GM19328 (cell line): ENCODE results near the gene NRF1.
A peak's percentile ranks its signal among the peaks of the same experiment; 100 is the strongest.
"Not testable (repeated sequence)": the region's sequence is repeated elsewhere in the genome, so short reads cannot be mapped to it uniquely, and the experiment has no call there.

Experiments used
- ATAC-seq: cut with Tn5 transposase; IDR thresholded peaks from one replicate; pipeline ENCODE4 v1.9.1; 2021; ENCODE audit warnings: mild to moderate bottlenecking, moderate library complexity; ENCODE audit not compliant: unreplicated experiment

NRF1 gene

GRCh38 chr7:129611246-129612111 is at the start of gene NRF1:
Gene NRF1, plus strand, starts transcription at chr7:129611720. Its CDS starts 45,632 bp downstream, at chr7:129657352.
- peak; percentile 75 for ATAC-seq

GRCh38 chr7:129566323-129566722 is 45.2 kb upstream of the NRF1 start:
- not testable (repeated sequence) for ATAC-seq

DNA sequence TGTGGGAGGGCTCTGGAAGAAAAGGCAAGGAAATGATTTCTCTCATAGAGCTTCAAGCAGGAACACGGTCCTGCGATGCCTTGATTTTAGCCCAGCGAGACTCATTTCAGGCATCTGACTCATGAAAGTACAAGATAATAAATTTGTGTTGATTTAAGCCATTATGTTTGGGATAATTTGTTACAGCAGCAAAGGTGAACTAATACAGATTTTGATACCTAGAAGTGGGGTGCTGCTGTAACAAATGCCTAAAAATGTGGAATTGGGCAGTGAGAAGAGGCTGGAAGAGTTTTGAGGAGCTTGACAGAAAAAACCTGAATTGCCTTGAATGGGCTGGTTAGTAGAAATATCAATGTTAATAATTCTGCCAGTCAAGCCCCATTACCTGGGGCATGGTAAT is 44.1 kb upstream of the NRF1 start:
- no peak for ATAC-seq

DNA sequence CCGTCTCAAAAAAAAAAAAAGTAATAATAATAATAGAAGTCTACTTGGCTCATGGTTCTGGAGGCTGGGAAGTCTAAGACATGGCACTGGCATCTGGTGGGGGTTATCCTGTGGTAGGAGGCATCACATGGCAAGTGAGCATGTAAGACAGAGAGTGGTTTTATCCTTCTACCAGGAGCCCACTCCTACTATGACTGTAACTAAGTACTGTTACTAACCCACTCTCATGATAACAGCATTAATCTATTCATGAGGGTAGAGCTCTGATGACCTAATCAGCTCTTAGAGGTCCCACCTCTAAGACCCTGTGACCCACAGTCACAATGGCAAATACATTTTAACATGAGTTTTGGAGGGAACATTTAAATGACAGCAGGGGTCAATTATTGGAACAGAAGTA is 43.3 kb upstream of the NRF1 start:
- ATAC-seq, result no peak

- no peak for ATAC-seq
These were observed 42.2 kb upstream of the NRF1 start for GRCh38 chr7:129569326-129569725.

GRCh38 chr7:129569811-129570215 is 41.7 kb upstream of the NRF1 start:
- no peak for ATAC-seq

- no peak for ATAC-seq
These were observed 40.3 kb upstream of the NRF1 start for GRCh38 chr7:129571201-129571600.

GRCh38 chr7:129572205-129572604 is 39.3 kb upstream of the NRF1 start:
- no peak for ATAC-seq

DNA sequence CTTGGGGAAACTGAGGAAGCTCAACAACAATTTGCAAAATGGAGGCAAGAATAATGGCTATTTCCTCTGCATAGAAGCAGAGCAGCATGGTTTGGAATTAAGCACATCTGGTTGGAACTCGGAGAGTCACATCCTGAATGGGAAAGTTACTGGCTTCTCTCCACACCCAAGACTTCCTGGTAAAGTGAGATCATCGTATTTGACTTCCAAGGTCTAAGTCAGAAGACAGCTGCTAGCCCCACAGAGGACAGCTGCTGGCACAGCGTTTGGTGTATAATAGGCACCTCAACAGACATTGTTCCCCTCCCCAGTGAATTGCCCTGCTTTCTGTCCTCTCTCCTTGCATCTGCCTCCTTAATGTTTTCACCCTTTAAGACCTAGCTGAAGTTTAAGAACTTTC is 37.0 kb upstream of the NRF1 start:
- ATAC-seq, result no peak

DNA sequence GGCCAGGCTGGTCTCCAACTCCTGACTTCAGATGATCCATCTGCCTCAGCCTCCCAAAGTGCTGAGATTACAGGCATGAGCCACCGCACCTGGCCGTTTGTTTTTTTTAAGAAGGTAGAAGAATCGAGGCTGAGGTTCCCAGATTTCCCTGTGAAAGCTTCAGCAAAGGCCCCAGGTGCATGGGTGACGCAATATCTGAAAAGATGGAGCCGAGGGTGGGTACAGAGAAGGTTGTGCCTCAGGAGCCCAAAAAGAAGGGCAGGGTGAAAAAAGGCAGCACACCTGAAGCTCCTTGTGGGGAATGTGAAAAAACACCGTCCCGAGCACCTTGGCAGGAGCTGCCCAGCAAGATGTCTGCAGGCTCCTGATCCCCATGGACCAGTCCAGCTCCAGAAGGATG is 35.8 kb upstream of the NRF1 start:
- ATAC-seq, result no peak

DNA sequence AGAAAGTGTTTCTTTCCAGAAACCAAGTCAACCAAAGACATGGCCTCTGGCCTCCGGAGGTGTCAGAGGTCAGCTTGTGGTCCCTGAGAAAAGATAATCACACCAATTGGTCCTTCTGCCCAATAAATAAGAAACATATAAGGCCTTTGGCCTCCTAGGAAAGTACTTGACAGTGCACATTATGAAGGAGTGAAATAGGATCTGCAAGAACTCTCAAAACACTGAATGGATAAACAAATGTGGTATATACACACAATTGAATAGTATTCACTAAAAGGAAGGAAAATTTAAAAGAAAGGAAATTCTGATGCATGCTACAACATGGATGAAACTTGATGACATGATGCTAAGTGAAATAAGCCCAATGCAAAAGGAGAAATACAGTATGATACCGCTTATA is 35.4 kb upstream of the NRF1 start:
- no peak for ATAC-seq

DNA sequence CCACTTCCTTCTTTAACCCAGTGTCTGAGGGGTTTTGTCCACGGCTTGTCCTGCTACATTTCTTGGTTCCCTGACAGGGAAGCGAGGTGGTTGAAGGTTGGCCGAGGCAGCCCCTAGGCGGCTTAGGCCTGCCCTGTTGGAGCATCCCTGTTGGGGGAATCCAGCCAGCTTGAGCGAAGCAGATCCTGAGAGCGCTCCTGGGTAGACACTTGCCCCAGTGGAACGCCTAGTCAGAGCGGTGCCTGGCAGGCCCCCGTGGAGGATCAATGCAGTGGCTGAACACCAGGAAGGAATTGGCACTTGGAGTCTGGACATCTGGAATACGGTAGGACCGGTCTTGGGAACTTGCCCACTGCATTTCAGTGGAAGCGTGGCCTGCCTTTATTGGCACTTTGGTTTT is 32.7 kb upstream of the NRF1 start:
- ATAC-seq, result no peak

DNA sequence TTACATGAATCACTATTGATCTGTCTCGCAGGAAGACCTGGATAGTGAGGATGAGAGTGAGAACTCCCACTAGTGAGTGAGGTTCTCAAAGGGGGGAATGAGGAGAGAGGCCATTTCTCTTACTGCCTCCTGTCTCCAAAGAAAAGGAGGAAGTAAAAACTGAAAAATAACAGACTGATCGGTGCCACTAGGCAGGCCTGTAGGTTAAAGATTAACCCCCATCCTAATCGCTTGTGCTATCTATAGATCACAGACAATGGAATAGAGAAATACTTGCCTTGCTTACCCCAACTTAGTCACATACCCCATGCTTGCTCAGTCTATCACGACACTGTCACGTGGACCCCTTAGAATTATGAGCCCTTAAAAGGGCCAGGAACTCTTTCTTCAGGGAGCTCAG is 25.3 kb upstream of the NRF1 start:
- ATAC-seq, result not testable (repeated sequence)

- no peak for ATAC-seq
These were observed 23.3 kb upstream of the NRF1 start for GRCh38 chr7:129588268-129588667.

DNA sequence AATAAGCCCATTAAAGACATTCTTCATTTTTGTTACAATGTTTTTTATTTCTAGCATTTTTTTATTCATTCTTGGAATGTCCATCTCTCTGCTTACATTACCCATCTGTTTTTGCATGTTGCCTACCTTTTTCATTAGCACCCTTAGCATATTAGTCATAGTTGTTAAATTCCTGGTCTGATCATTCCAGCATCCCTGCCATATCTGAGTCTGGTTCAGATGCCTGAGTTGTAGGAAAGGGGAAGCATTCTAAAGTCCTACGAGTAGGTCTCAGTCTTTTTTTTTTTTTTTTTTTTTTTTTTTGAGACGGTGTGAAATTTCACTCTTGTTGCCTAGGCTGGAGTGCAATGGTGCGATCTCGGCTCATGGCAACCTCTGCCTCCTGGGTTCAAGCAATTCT is 19.7 kb upstream of the NRF1 start:
- ATAC-seq, result no peak

DNA sequence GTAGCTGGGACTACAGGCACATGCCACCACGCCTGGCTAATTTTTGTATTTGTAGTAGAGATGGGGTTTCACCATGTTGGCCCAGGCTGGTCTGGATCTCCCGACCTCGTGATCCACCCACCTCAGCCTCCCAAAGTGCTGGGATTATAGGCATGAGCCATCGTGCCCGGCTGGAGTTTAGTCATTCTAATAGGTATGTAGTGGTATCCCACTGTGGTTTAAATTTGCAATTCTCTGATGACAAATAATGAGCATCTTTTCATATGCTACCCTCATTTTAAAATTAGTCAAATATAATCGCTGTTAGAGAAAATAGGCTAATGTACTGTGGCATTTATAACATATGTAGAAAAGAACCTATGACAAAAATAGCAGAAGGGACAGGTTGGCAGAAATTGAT is 15.1 kb upstream of the NRF1 start:
- not testable (repeated sequence) for ATAC-seq

- ATAC-seq, result no peak
These were observed 13.8 kb upstream of the NRF1 start for GRCh38 chr7:129597672-129598071.

GRCh38 chr7:129599174-129599573 is 12.3 kb upstream of the NRF1 start:
- ATAC-seq, result no peak

DNA sequence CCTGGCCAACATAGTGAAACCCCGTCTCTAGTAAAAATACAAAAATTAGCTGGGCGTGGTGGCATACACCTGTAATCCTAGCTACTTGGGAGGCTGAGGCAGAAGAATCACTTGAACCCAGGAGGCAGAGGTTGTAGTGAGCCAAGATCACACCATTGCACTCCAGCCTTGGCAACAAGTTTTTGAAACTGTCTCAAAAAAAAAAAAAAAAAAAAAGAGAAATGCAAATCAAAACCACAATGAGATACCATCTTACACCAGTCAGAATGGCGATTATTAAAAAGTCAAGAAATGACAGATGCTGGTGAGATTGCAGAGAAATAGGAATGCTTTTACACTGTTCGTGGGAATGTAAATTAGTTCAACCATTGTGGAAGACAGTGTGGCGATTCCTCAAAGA is 7.9 kb upstream of the NRF1 start:
- not testable (repeated sequence) for ATAC-seq

GRCh38 chr7:129604021-129604420 is 7.5 kb upstream of the NRF1 start:
- ATAC-seq, result not testable (repeated sequence)

GRCh38 chr7:129604713-129605437 is 6.6 kb upstream of the NRF1 start:
- ATAC-seq, result no peak

DNA sequence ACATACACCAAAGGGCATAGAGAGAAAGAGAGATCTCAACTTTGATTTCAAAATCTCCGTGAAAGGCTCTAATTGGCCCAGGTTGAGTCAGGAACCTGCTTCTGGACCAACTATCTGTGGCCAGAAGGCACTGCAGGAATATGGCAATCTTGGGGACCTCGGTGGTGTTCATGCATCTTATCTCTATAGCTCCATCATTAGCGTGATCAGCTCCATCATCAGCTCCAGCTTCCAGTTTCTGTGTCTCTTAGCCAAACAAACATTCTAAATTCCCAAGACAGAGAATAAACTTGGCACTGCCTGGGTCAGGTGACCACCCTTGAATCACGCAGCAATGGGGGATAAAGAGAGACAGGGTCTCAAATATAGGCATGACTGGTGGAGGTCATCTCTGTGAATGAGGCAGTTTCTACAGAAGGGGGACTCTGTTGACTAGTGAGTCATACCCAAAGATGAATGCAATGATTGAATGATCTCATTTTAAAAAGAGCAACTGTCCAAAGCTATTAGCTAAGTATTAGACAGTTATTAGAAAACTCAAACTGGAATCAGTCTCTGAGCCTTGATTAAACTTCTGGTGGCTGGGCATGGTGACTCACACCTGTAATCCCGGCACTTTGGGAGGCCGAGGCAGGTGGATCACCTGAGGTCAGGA is 5.4 kb upstream of the NRF1 start:
- ATAC-seq, result no peak
